ENCODE measurements around the gene ETV3. TPM values are rescaled to one million over a fixed set of nuclear protein-coding genes. Genes with fewer than 3 reads are reported as not detected.

Gene ETV3
- total and polyA plus RNA-seq, 2 donors (not counting 1 experiment from before 2014, with no cell fraction given) = 9.9 to 11.4 TPM

DNA sequence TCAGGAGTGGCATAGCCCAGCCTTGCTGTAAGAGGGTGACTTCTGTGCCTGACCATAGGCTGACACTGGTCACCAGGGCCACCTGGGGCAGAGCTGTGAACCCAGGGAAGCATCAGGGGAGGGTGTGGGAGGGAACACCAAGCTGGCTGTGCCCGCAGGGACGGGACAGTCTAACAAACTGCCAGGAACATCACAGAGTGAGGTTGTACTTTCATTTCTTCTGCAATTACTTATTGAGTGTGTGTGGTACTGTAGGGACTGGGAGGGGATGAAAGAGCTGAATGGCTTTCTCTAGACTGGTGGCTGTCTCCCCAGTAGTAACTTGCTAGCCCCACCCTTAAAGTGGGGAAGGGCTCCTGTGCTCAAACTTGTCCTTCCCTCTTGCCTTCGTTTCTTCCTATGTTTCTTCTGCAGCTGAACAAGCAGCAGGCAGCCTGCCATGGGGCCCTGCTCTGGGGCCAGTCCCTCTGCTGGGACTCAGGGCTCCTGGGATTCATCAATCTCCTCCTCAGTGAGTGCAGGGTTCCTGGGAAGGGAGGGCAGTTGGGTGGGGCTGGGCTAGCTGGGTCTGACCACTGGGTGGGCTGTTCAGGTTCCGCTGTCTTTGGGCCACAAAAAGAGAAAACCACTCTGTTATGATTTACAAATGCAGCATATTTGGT, 39.7 kb upstream of the ETV3 start:
- no peak overlapping the region for H3K27ac ChIP-seq (ENCODE audit: insufficient read depth, low read length)
- no peak overlapping the region for H2AFZ ChIP-seq (ENCODE audit: low read length)
- H4K20me1 ChIP-seq (ENCODE audit: control insufficient read depth, extremely low read depth, insufficient read depth, low read length) = no peaks in the 10 kb centered on the region
- H3K79me2 ChIP-seq (ENCODE audit: control insufficient read depth, insufficient read depth, low read length) = no peaks in the 10 kb centered on the region
- H3K4me3 ChIP-seq (replicated peaks in 1 of 4; ENCODE audit: control extremely low read depth in 1 of 4, insufficient read depth in 1 of 4, low read depth in 3 of 4, low read length in 4 of 4) = no peak overlapping the region
- H3K36me3 ChIP-seq (ENCODE audit: control insufficient read depth, insufficient read depth, low read length) = no peaks in the 10 kb centered on the region
- DNase-seq (ENCODE audit: low read depth in 2 of 2) = no peak
- H3K9me3 ChIP-seq (ENCODE audit: control insufficient read depth, insufficient read depth, low read depth, low read length) = no peaks in the 10 kb centered on the region
- H3K4me2 ChIP-seq (ENCODE audit: extremely low read depth, insufficient read depth, low read length) = no peak overlapping the region
- H3K4me1 ChIP-seq (ENCODE audit: control insufficient read depth, extremely low read depth, insufficient read depth, low read length) = no peaks in the 10 kb centered on the region
- no peak for TF ChIP-seq EZH2 (IDR thresholded peaks at IDR 0.05; ENCODE audit: low read length, missing control alignments)
- TF ChIP-seq, protein P1, sequence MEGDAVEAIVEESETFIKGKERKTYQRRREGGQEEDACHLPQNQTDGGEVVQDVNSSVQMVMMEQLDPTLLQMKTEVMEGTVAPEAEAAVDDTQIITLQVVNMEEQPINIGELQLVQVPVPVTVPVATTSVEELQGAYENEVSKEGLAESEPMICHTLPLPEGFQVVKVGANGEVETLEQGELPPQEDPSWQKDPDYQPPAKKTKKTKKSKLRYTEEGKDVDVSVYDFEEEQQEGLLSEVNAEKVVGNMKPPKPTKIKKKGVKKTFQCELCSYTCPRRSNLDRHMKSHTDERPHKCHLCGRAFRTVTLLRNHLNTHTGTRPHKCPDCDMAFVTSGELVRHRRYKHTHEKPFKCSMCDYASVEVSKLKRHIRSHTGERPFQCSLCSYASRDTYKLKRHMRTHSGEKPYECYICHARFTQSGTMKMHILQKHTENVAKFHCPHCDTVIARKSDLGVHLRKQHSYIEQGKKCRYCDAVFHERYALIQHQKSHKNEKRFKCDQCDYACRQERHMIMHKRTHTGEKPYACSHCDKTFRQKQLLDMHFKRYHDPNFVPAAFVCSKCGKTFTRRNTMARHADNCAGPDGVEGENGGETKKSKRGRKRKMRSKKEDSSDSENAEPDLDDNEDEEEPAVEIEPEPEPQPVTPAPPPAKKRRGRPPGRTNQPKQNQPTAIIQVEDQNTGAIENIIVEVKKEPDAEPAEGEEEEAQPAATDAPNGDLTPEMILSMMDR (conservative IDR thresholded peaks at IDR 0.05 in 1 of 2, IDR thresholded peaks at IDR 0.05 in 1 of 2; ENCODE audit: low read depth in 1 of 2, low read length in 2 of 2) = no peak
- no peak overlapping the region for H3K9ac ChIP-seq (ENCODE audit: insufficient read depth, low read length)
- H3K27me3 ChIP-seq (ENCODE audit: control insufficient read depth, insufficient read depth, low read length) = peaks cover 5% of the 10 kb centered on the region

DNA sequence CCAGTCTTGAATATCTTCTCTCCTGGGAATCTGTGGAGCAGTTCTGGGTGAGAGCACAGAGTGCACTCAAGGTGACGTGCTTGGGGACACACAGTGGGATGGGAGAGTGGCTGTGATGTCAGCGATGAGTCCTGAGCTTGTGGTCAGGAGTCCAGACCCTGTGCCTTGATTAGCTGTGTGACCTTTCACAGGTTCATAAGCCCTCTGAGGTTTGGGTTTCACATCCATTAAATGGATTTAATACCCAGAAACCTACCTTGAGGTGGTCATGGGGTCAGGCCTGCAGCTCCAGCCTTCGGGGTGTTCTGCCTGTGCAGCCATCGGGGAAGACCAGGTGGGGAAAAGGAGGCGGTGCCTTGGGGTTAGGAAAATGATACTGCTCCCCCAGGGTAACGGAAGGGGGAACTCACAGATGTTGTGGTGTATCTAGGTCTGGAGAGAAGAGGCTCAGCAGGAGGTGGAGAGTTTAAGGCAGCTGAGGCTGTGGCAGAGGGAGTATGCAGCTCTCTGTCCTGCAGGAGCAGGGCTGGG, 38.5 kb upstream of the ETV3 start:
- Histone ChIP-seq H3K79me2 (ENCODE audit: control insufficient read depth, insufficient read depth, low read length) (no peaks in the 10 kb centered on the region), H4K20me1 (ENCODE audit: control insufficient read depth, extremely low read depth, insufficient read depth, low read length) (no peaks in the 10 kb centered on the region), H2AFZ (ENCODE audit: low read length) (no peak overlapping the region), H3K27me3 (ENCODE audit: control insufficient read depth, insufficient read depth, low read length) (peaks cover 5% of the 10 kb centered on the region), H3K4me3 (replicated peaks in 1 of 4; ENCODE audit: control extremely low read depth in 1 of 4, insufficient read depth in 1 of 4, low read depth in 3 of 4, low read length in 4 of 4) (no peak overlapping the region), H3K9ac (ENCODE audit: insufficient read depth, low read length) (no peak overlapping the region), H3K4me1 (ENCODE audit: control insufficient read depth, extremely low read depth, insufficient read depth, low read length) (no peaks in the 10 kb centered on the region), H3K4me2 (ENCODE audit: extremely low read depth, insufficient read depth, low read length) (no peak overlapping the region), H3K27ac (ENCODE audit: insufficient read depth, low read length) (no peak overlapping the region), H3K36me3 (ENCODE audit: control insufficient read depth, insufficient read depth, low read length) (no peaks in the 10 kb centered on the region), H3K9me3 (ENCODE audit: control insufficient read depth, insufficient read depth, low read depth, low read length) (no peaks in the 10 kb centered on the region)
- no peak for TF ChIP-seq EZH2 (IDR thresholded peaks at IDR 0.05; ENCODE audit: low read length, missing control alignments)
- TF ChIP-seq, protein P1 (conservative IDR thresholded peaks at IDR 0.05 in 1 of 2, IDR thresholded peaks at IDR 0.05 in 1 of 2; ENCODE audit: low read depth in 1 of 2, low read length in 2 of 2) = no peak
- no peak for DNase-seq (ENCODE audit: low read depth in 2 of 2)

DNA sequence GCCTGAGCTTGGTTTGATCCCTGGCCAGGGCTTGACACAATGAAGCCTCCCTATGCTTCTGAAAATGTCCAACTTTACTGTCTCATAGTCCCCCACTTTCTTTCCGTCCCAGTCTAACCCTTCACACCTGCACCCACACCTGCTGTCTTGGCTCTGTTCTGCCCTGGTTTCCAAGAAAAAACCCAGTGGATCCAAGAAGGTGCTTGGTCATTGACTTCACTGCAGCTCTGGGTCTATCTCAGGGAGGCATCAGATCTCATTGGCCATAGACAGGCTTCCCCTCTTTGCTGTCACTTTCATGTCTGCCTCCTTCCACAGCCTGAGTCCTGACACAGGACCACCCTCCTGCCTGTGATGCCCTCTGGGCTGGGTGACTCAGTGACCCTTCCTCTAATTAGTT, 37.8 kb upstream of the ETV3 start:
- Histone ChIP-seq H3K4me3 (replicated peaks in 1 of 4; ENCODE audit: control extremely low read depth in 1 of 4, insufficient read depth in 1 of 4, low read depth in 3 of 4, low read length in 4 of 4) (no peak overlapping the region), H4K20me1 (ENCODE audit: control insufficient read depth, extremely low read depth, insufficient read depth, low read length) (no peaks in the 10 kb centered on the region), H3K27ac (ENCODE audit: insufficient read depth, low read length) (no peak overlapping the region), H2AFZ (ENCODE audit: low read length) (no peak overlapping the region), H3K9me3 (ENCODE audit: control insufficient read depth, insufficient read depth, low read depth, low read length) (no peaks in the 10 kb centered on the region), H3K4me2 (ENCODE audit: extremely low read depth, insufficient read depth, low read length) (no peak overlapping the region), H3K79me2 (ENCODE audit: control insufficient read depth, insufficient read depth, low read length) (no peaks in the 10 kb centered on the region), H3K9ac (ENCODE audit: insufficient read depth, low read length) (no peak overlapping the region), H3K27me3 (ENCODE audit: control insufficient read depth, insufficient read depth, low read length) (peaks cover 5% of the 10 kb centered on the region), H3K4me1 (ENCODE audit: control insufficient read depth, extremely low read depth, insufficient read depth, low read length) (no peaks in the 10 kb centered on the region), H3K36me3 (ENCODE audit: control insufficient read depth, insufficient read depth, low read length) (no peaks in the 10 kb centered on the region)
- no peak for DNase-seq (ENCODE audit: low read depth in 2 of 2)
- no peak for TF ChIP-seq EZH2 (IDR thresholded peaks at IDR 0.05; ENCODE audit: low read length, missing control alignments)
- TF ChIP-seq, protein P1 (conservative IDR thresholded peaks at IDR 0.05 in 1 of 2, IDR thresholded peaks at IDR 0.05 in 1 of 2; ENCODE audit: low read depth in 1 of 2, low read length in 2 of 2) = no peak
